Upper lobe of left lung (tissue), 6 donors: ENCODE measurements around the gene CAMK2G. TPM values are rescaled to one million over a fixed set of nuclear protein-coding genes. Genes with fewer than 3 reads are reported as not detected.

ENCODE experiments used
- ATAC-seq, 2 donors: fragments of 200-7000 bp; cut with Tn5 transposase; one replicate each; pipeline ENCODE4 v1.9.1; 2022; ENCODE audit warnings: mild to moderate bottlenecking in 2 of 2, moderate library complexity in 2 of 2; ENCODE audit not compliant: low FRiP score in 2 of 2
- DNase-seq, 2 donors: peaks; one replicate each; pipeline ENCODE4 v3.0.0-alpha.2; 2019 to 2020
- H3K27ac ChIP-seq, 4 donors: fragments of 200-600 bp; sonication (generic); one replicate each; pipeline ENCODE4 v1.5.1; 2016 to 2019
- H3K27me3 ChIP-seq, 4 donors: fragments of 200-600 bp; sonication (generic); one replicate each; pipeline ENCODE4 v1.5.1; 2017 to 2019
- H3K36me3 ChIP-seq, 4 donors: fragments of 200-600 bp; sonication (generic); one replicate each; pipeline ENCODE4 v1.5.1; 2016 to 2019
- H3K4me1 ChIP-seq, 4 donors: fragments of 200-600 bp; sonication (generic); one replicate each; pipeline ENCODE4 v1.5.1; 2018 to 2019
- H3K4me3 ChIP-seq, 4 donors: fragments of 200-600 bp; sonication (generic); one replicate each; pipeline ENCODE4 v1.5.1; 2017 to 2019; ENCODE audit warnings: mild to moderate bottlenecking in 2 of 4, moderate library complexity in 1 of 4
- H3K9me3 ChIP-seq, 4 donors: fragments of 200-600 bp; sonication (generic); one replicate each; pipeline ENCODE4 v1.5.1; 2018 to 2019
- EP300 ChIP-seq, 4 donors: sonication (generic); formaldehyde crosslinking; IDR thresholded peaks; one replicate each; pipeline ENCODE4 v1.5.1; 2017; ENCODE audit warnings: antibody characterized with exemption in 4 of 4, control low read depth in 2 of 4
- POLR2A ChIP-seq, 4 donors: fragments of 450-650 bp; IDR thresholded peaks; one replicate each; pipeline ENCODE4 v1.5.1; 2016 to 2017; ENCODE audit warnings: antibody characterized with exemption in 4 of 4, mild to moderate bottlenecking in 2 of 4
- POLR2AphosphoS5 ChIP-seq, 2 donors: sonication (generic); formaldehyde crosslinking; IDR thresholded peaks; one replicate each; pipeline ENCODE4 v1.5.1; 2017; ENCODE audit warnings: antibody characterized with exemption in 2 of 2
- WGBS, 2 donors: methylation state at CpG; one replicate each; pipeline ENCODE4 v1.1.5; 2017 to 2018; 5-methylcytosine and 5-hydroxymethylcytosine counted together
- total RNA-seq, 6 donors: library from RNA; depleted of rRNA in 4 of 6; stranded (reverse); fragments of >200 nt in 4 of 6; gene quantifications; one replicate each; pipeline versions ENCODE4 v1.1.0 to v1.2.1, GENCODE V29; 2016 to 2021
- TF ChIP-seq, protein P1 (sequence below), 6 experiments: fragments of 450-650 bp in 4 of 6; fragments of 200-600 bp in 2 of 6; sonication (generic) in 2 of 6; IDR thresholded peaks; one replicate each; pipeline ENCODE4 v1.5.1; 2016 to 2019; ENCODE audit warnings: antibody characterized with exemption in 6 of 6
- donor health status: DM: no; HTN: no; CAD: no; lungs with moderate emphysema.
- donor health status: DM: no; HTN: yes; CAD: no; lungs with severe emphysema.

CAMK2G gene
- total RNA-seq, 6 donors from 2014 or later = 25.7 to 52.3 (median 43.0) TPM

- no peaks in the 10 kb centered on the region for H3K27me3 ChIP-seq
- peaks cover 29 to 59% (median 51%) of the 10 kb centered on the region in 4 donors for H3K36me3 ChIP-seq
- H3K27ac ChIP-seq = no peak overlapping the region
- H3K9me3 ChIP-seq = no peaks in the 10 kb centered on the region
- DNase-seq = no peak
- 90% methylated on average over 13 to 15 of the region's 16 CpGs for whole genome bisulfite sequencing, 2 donors
- TF ChIP-seq, protein P1, sequence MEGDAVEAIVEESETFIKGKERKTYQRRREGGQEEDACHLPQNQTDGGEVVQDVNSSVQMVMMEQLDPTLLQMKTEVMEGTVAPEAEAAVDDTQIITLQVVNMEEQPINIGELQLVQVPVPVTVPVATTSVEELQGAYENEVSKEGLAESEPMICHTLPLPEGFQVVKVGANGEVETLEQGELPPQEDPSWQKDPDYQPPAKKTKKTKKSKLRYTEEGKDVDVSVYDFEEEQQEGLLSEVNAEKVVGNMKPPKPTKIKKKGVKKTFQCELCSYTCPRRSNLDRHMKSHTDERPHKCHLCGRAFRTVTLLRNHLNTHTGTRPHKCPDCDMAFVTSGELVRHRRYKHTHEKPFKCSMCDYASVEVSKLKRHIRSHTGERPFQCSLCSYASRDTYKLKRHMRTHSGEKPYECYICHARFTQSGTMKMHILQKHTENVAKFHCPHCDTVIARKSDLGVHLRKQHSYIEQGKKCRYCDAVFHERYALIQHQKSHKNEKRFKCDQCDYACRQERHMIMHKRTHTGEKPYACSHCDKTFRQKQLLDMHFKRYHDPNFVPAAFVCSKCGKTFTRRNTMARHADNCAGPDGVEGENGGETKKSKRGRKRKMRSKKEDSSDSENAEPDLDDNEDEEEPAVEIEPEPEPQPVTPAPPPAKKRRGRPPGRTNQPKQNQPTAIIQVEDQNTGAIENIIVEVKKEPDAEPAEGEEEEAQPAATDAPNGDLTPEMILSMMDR (IDR thresholded peaks at IDR 0.05) = no peak
- TF ChIP-seq POLR2A (IDR thresholded peaks at IDR 0.05) (no peak), EP300 (IDR thresholded peaks at IDR 0.05) (no peak), POLR2AphosphoS5 (IDR thresholded peaks at IDR 0.05) (no peak)
- H3K4me3 ChIP-seq = no peak overlapping the region
- H3K4me1 ChIP-seq = peaks cover 20 to 41% (median 23%) of the 10 kb centered on the region in 4 donors
- ATAC-seq = no peak
Measured at GRCh38 chr10:73808021-73808815, 66.1 kb downstream of the CAMK2G start.

GRCh38 chr10:73807471-73807870 lies 66.9 kb downstream of the CAMK2G start:
- DNase-seq = no peak
- Histone ChIP-seq H3K27me3 (no peaks in the 10 kb centered on the region), H3K36me3 (peaks cover 35 to 61% (median 58%) of the 10 kb centered on the region in 4 donors), H3K27ac (no peak overlapping the region), H3K4me1 (peaks cover 20 to 41% (median 23%) of the 10 kb centered on the region in 4 donors), H3K4me3 (no peak overlapping the region), H3K9me3 (no peaks in the 10 kb centered on the region)
- WGBS, 2 donors = 97% methylated on average over 13 to 14 of the region's 14 CpGs
- TF ChIP-seq POLR2A (IDR thresholded peaks at IDR 0.05) (no peak), EP300 (IDR thresholded peaks at IDR 0.05) (no peak), POLR2AphosphoS5 (IDR thresholded peaks at IDR 0.05) (no peak)
- TF ChIP-seq, protein P1 (IDR thresholded peaks at IDR 0.05) = no peak
- ATAC-seq = no peak

DNA sequence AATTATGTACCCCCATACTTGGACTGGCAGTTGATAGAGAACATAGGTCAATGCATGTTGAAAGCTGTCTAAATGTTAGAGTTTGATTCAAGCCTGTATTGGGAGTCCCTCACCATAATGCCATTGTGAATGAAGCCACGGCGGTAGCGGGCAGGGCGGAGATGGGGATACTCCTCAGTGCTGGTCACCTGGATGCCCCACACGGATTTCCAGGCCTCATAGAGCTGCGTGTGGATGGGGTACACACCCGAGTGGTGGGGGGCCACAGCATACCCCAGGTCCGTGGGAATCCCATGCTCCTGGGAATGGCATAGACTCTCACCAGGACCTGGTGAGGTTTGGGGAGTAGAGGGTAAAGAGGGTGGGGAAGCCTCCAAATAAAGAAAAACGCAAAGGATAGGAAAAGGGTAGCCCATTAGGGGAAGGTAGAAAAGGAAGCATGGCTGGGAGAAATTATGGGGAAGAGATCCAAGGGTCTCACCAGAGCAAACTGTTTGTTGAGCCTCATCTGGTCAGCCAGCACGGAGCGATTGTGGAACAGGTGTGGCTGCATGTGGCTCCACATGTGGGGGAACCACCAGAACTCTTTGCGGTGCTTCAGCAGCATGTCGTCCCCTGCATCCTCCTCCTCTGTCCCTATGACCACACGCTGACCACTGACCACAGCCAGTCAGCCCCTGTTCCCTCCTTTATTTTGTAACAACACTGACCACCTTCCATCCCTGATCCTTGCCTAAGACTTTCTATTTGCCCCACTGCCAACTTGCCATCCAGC lies 68.0 kb downstream of the CAMK2G start:
- H3K27ac ChIP-seq = no peak overlapping the region
- 89 to 94% methylated on average over 14 of the region's 14 CpGs for WGBS, 2 donors
- H3K9me3 ChIP-seq = no peaks in the 10 kb centered on the region
- H3K36me3 ChIP-seq = peaks cover 46 to 72% (median 68%) of the 10 kb centered on the region in 4 donors
- DNase-seq (no peak), ATAC-seq (no peak)
- H3K27me3 ChIP-seq = no peaks in the 10 kb centered on the region
- H3K4me1 ChIP-seq = peaks cover 20 to 41% (median 21%) of the 10 kb centered on the region in 4 donors
- no peak for TF ChIP-seq POLR2AphosphoS5 (IDR thresholded peaks at IDR 0.05)
- no peak for TF ChIP-seq EP300 (IDR thresholded peaks at IDR 0.05)
- TF ChIP-seq POLR2A (IDR thresholded peaks at IDR 0.05) = no peak
- TF ChIP-seq, protein P1 (IDR thresholded peaks at IDR 0.05) = no peak
- no peak overlapping the region for H3K4me3 ChIP-seq

- Histone ChIP-seq H3K4me3 (no peak overlapping the region), H3K27me3 (no peaks in the 10 kb centered on the region), H3K27ac (no peak overlapping the region), H3K36me3 (peaks cover 47 to 98% (median 94%) of the 10 kb centered on the region in 4 donors), H3K4me1 (peaks cover 6 to 20% (median 10%) of the 10 kb centered on the region in 4 donors), H3K9me3 (no peaks in the 10 kb centered on the region)
- TF ChIP-seq, protein P1 (IDR thresholded peaks at IDR 0.05) = no peak
- no peak for TF ChIP-seq POLR2A (IDR thresholded peaks at IDR 0.05)
- TF ChIP-seq EP300 (IDR thresholded peaks at IDR 0.05) = no peak
- no peak for TF ChIP-seq POLR2AphosphoS5 (IDR thresholded peaks at IDR 0.05)
- ATAC-seq (no peak), DNase-seq (no peak)
Measured at GRCh38 chr10:73803680-73804286, 70.6 kb downstream of the CAMK2G start.
